Islet precursor cell (in vitro differentiated cells): Measurements from ENCODE around the gene FAM241B.

ENCODE experiments used
- DNase-seq: peaks from one replicate; pipeline ENCODE4 v3.0.0-alpha.2; 2018

FAM241B gene

GRCh38 chr10:69649786-69650550 is 19.9 kb downstream of the FAM241B start:
- peak; percentile 78 for DNase-seq

- DNase-seq, result no peak
Measured at GRCh38 chr10:69650589-69651261, 20.7 kb downstream of the FAM241B start.

- no peak for DNase-seq
Measured at GRCh38 chr10:69651362-69651761, 21.3 kb downstream of the FAM241B start.

- DNase-seq, result no peak
Measured at GRCh38 chr10:69652111-69652856, 22.2 kb downstream of the FAM241B start.

- DNase-seq, result no peak
Measured at GRCh38 chr10:69652857-69653199, 22.8 kb downstream of the FAM241B start.

GRCh38 chr10:69653561-69653960 is 23.5 kb downstream of the FAM241B start:
- DNase-seq, result no peak

- no peak for DNase-seq
Measured at GRCh38 chr10:69655124-69655867, 25.2 kb downstream of the FAM241B start.

- DNase-seq, result no peak
Measured at GRCh38 chr10:69655868-69656555, 26.0 kb downstream of the FAM241B start.

GRCh38 chr10:69656742-69657269 is 26.8 kb downstream of the FAM241B start:
- DNase-seq, result no peak

GRCh38 chr10:69657430-69657829 is 27.4 kb downstream of the FAM241B start:
- no peak for DNase-seq

- no peak for DNase-seq
Measured at GRCh38 chr10:69657866-69658265, 27.8 kb downstream of the FAM241B start.

- no peak for DNase-seq
Measured at GRCh38 chr10:69659241-69660038, 29.4 kb downstream of the FAM241B start.

GRCh38 chr10:69660296-69660695 is 30.2 kb downstream of the FAM241B start:
- DNase-seq, result no peak

- DNase-seq, result no peak
Measured at GRCh38 chr10:69661414-69662172, 31.5 kb downstream of the FAM241B start.

GRCh38 chr10:69662173-69662877 is 32.3 kb downstream of the FAM241B start:
- no peak for DNase-seq

GRCh38 chr10:69662901-69663300 is 32.9 kb downstream of the FAM241B start:
- no peak for DNase-seq

- peak; percentile 82 for DNase-seq
Measured at GRCh38 chr10:69663369-69663947, 33.4 kb downstream of the FAM241B start.

GRCh38 chr10:69665474-69666320 is 35.6 kb downstream of the FAM241B start:
- DNase-seq, result no peak

GRCh38 chr10:69666756-69667155 is 36.7 kb downstream of the FAM241B start:
- DNase-seq, result no peak
